Activated naive CD4-positive, alpha-beta T cell (primary cell): ENCODE data around the gene ENKUR.
A peak's percentile ranks its signal among the peaks of the same experiment; 100 is the strongest.
"Not testable (repeated sequence)": the region's sequence is repeated elsewhere in the genome, so short reads cannot be mapped to it uniquely, and the experiment has no call there.

Experiments used
- DNase-seq, 4 experiments: peaks; one replicate each; lab custom pipeline; 2025; lab: John Stamatoyannopoulos, UW

ENKUR gene

GRCh38 chr10:25023278-25023677, 7.3 kb upstream of the ENKUR start:
- DNase-seq: no peak

GRCh38 chr10:25018703-25019102, 2.7 kb upstream of the ENKUR start:
- no peak for DNase-seq

- DNase-seq: no peak
Measured at GRCh38 chr10:25017661-25018060, 1.7 kb upstream of the ENKUR start.

GRCh38 chr10:25017154-25017590, 1.2 kb upstream of the ENKUR start:
- no peak for DNase-seq

GRCh38 chr10:25016376-25017153, 607 bp upstream of the ENKUR start, which contains the start of gene THNSL1:
THNSL1 (plus strand) TSS chr10:25016612; CDS start chr10:25023224, 6,612 bp downstream.
- peak; percentile 91 to 96 (median 94) for DNase-seq

- no peak for DNase-seq
Measured at GRCh38 chr10:25014579-25014978, 1.4 kb downstream of the ENKUR start.

- DNase-seq: not testable (repeated sequence)
Measured at GRCh38 chr10:25011591-25011990, 4.4 kb downstream of the ENKUR start.

- DNase-seq: no peak
Measured at GRCh38 chr10:24998044-24998443, 17.9 kb downstream of the ENKUR start.

- no peak for DNase-seq
Measured at GRCh38 chr10:24995072-24995471, 20.9 kb downstream of the ENKUR start.

- no peak for DNase-seq
Measured at GRCh38 chr10:24993237-24993958, 22.6 kb downstream of the ENKUR start.

- no peak for DNase-seq
Measured at GRCh38 chr10:24992512-24993133, 23.3 kb downstream of the ENKUR start.

- no peak for DNase-seq
Measured at GRCh38 chr10:24991298-24991697, 24.7 kb downstream of the ENKUR start.

- DNase-seq: no peak
Measured at GRCh38 chr10:24989867-24990266, 26.1 kb downstream of the ENKUR start.

GRCh38 chr10:24988831-24989640, 26.9 kb downstream of the ENKUR start:
- no peak for DNase-seq

- DNase-seq: no peak
Measured at GRCh38 chr10:24984906-24985305, 31.1 kb downstream of the ENKUR start.

GRCh38 chr10:24983946-24984345, 32.0 kb downstream of the ENKUR start:
- DNase-seq: no peak

- DNase-seq: no peak
Measured at GRCh38 chr10:24983130-24983529, 32.8 kb downstream of the ENKUR start.

GRCh38 chr10:24982319-24983112, 33.4 kb downstream of the ENKUR start:
- no peak for DNase-seq

- DNase-seq: no peak
Measured at GRCh38 chr10:24981161-24981710, 34.7 kb downstream of the ENKUR start.

- DNase-seq: no peak
Measured at GRCh38 chr10:24979685-24980084, 36.3 kb downstream of the ENKUR start.

- no peak for DNase-seq
Measured at GRCh38 chr10:24974976-24975375, 41.0 kb downstream of the ENKUR start.
